ENCODE results near the gene MAP3K8. TPM values are rescaled to one million over a fixed set of nuclear protein-coding genes. Genes with fewer than 3 reads are reported as not detected.
A peak's percentile ranks its signal among the peaks of the same experiment; 100 is the strongest.

MAP3K8 gene
- total RNA-seq, 5 donors from 2014 or later (not counting 1 experiment from before 2014, with no cell fraction given): 3.5 to 27.4 (median 11.0) TPM

GRCh38 chr10:30491916-30492515 lies 58.0 kb downstream of the MAP3K8 start:
- Histone ChIP-seq H3K9me3 (no peaks in the 10 kb centered on the region), H3K4me1 (ENCODE audit: control insufficient read depth in 1 of 2, extremely low read depth in 1 of 2, insufficient read depth in 2 of 2, low read length in 2 of 2) (peaks cover 0 to 53% of the 10 kb centered on the region in 2 experiments), H3K27ac (ENCODE audit: low read length) (no peak overlapping the region), H3K36me3 (ENCODE audit: control insufficient read depth in 2 of 2, extremely low read depth in 1 of 2, insufficient read depth in 1 of 2, low read length in 1 of 2) (no peaks in the 10 kb centered on the region), H3K4me3 (ENCODE audit: control insufficient read depth in 1 of 2, extremely low read depth in 1 of 2, low read length in 1 of 2) (no peak overlapping the region), H3K27me3 (replicated peaks in 1 of 2; ENCODE audit: control insufficient read depth in 2 of 2, extremely low read depth in 1 of 2, insufficient read depth in 2 of 2, low read length in 1 of 2) (no peaks in the 10 kb centered on the region)
- DNase-seq (peak in 1 of 35 experiments; percentile 28), ATAC-seq (replicated peaks in 1 of 4) (peak in 1 of 4 experiments; percentile 16)
- 60% methylated on average over 1 of the region's 4 CpGs for WGBS (ENCODE audit: insufficient coverage)
- ChIA-PET CTCF (interaction anchor here (0.5 to 0.6 kb wide), 3 partner anchors 21 to 112 kb away, joined by 3 read pairs; no protein-coding TSS in a partner anchor), POLR2A (no interaction called here)
- no peaks in the 10 kb centered on the region for H3K9me3 Mint-ChIP-seq
- H3K4me1 Mint-ChIP-seq: peaks cover 37 to 81% (median 60%) of the 10 kb centered on the region in 3 donors
- H3K27me3 Mint-ChIP-seq: peaks cover 0 to 7% of the 10 kb centered on the region in 2 donors
- no peaks in the 10 kb centered on the region for H3K36me3 Mint-ChIP-seq
- H3K27ac Mint-ChIP-seq: peak overlapping the region in 1 of 2 donors; percentile 2
- no peak overlapping the region for H3K4me3 Mint-ChIP-seq

- Histone ChIP-seq H3K4me3 (ENCODE audit: control insufficient read depth in 1 of 2, extremely low read depth in 1 of 2, low read length in 1 of 2) (no peak overlapping the region), H3K4me1 (ENCODE audit: control insufficient read depth in 1 of 2, extremely low read depth in 1 of 2, insufficient read depth in 2 of 2, low read length in 2 of 2) (peaks cover 2 to 70% of the 10 kb centered on the region in 2 experiments), H3K27me3 (replicated peaks in 1 of 2; ENCODE audit: control insufficient read depth in 2 of 2, extremely low read depth in 1 of 2, insufficient read depth in 2 of 2, low read length in 1 of 2) (no peaks in the 10 kb centered on the region), H3K9me3 (no peaks in the 10 kb centered on the region), H3K36me3 (ENCODE audit: control insufficient read depth in 2 of 2, extremely low read depth in 1 of 2, insufficient read depth in 1 of 2, low read length in 1 of 2) (no peaks in the 10 kb centered on the region), H3K27ac (ENCODE audit: low read length) (no peak overlapping the region)
- POLR2A ChIA-PET: no interaction called here
- DNase-seq (peak in 8 of 35 experiments; percentile 2 to 51 (median 4)), ATAC-seq (replicated peaks in 1 of 4) (peak in 1 of 4 experiments; percentile 22)
- Mint-ChIP-seq H3K27ac (peak overlapping the region; percentile 11 to 66), H3K4me1 (peaks cover 53 to 88% (median 67%) of the 10 kb centered on the region in 3 donors), H3K36me3 (no peaks in the 10 kb centered on the region), H3K4me3 (peak overlapping the region in 1 of 3 donors; percentile 12), H3K27me3 (no peaks in the 10 kb centered on the region), H3K9me3 (no peaks in the 10 kb centered on the region)
- CTCF ChIA-PET: interaction anchor here (0.5 to 0.6 kb wide), 2 partner anchors 81 to 110 kb away, joined by 4 read pairs; no protein-coding TSS in a partner anchor
- 78% methylated on average over 9 of the region's 11 CpGs for WGBS (ENCODE audit: insufficient coverage)
Measured at GRCh38 chr10:30493609-30494530, 59.9 kb downstream of the MAP3K8 start.

GRCh38 chr10:30494558-30494957 lies 60.6 kb downstream of the MAP3K8 start:
- H3K27ac ChIP-seq (ENCODE audit: low read length): no peak overlapping the region
- ATAC-seq (replicated peaks in 1 of 4): no peak
- DNase-seq: no peak
- Mint-ChIP-seq H3K27ac (no peak overlapping the region), H3K27me3 (no peaks in the 10 kb centered on the region), H3K9me3 (no peaks in the 10 kb centered on the region), H3K4me1 (peaks cover 53 to 81% (median 67%) of the 10 kb centered on the region in 3 donors), H3K4me3 (no peak overlapping the region), H3K36me3 (no peaks in the 10 kb centered on the region)
- H3K27me3 ChIP-seq (replicated peaks in 1 of 2; ENCODE audit: control insufficient read depth in 2 of 2, extremely low read depth in 1 of 2, insufficient read depth in 2 of 2, low read length in 1 of 2): no peaks in the 10 kb centered on the region
- H3K4me3 ChIP-seq (ENCODE audit: control insufficient read depth in 1 of 2, extremely low read depth in 1 of 2, low read length in 1 of 2): no peak overlapping the region
- ChIA-PET POLR2A (no interaction called here), CTCF (no interaction called here)
- no peaks in the 10 kb centered on the region for H3K36me3 ChIP-seq (ENCODE audit: control insufficient read depth in 2 of 2, extremely low read depth in 1 of 2, insufficient read depth in 1 of 2, low read length in 1 of 2)
- no peaks in the 10 kb centered on the region for H3K9me3 ChIP-seq
- peaks cover 2 to 70% of the 10 kb centered on the region in 2 experiments for H3K4me1 ChIP-seq (ENCODE audit: control insufficient read depth in 1 of 2, extremely low read depth in 1 of 2, insufficient read depth in 2 of 2, low read length in 2 of 2)
- 74% methylated on average over 3 of the region's 4 CpGs for WGBS (ENCODE audit: insufficient coverage)

- Mint-ChIP-seq H3K4me1 (peaks cover 56 to 79% (median 66%) of the 10 kb centered on the region in 3 donors), H3K4me3 (no peak overlapping the region), H3K27me3 (no peaks in the 10 kb centered on the region), H3K36me3 (no peaks in the 10 kb centered on the region), H3K27ac (peak overlapping the region in 1 of 2 donors; percentile 9), H3K9me3 (no peaks in the 10 kb centered on the region)
- Histone ChIP-seq H3K36me3 (ENCODE audit: control insufficient read depth in 2 of 2, extremely low read depth in 1 of 2, insufficient read depth in 1 of 2, low read length in 1 of 2) (no peaks in the 10 kb centered on the region), H3K4me1 (ENCODE audit: control insufficient read depth in 1 of 2, extremely low read depth in 1 of 2, insufficient read depth in 2 of 2, low read length in 2 of 2) (peaks cover 2 to 66% of the 10 kb centered on the region in 2 experiments), H3K9me3 (no peaks in the 10 kb centered on the region), H3K4me3 (ENCODE audit: control insufficient read depth in 1 of 2, extremely low read depth in 1 of 2, low read length in 1 of 2) (no peak overlapping the region), H3K27ac (ENCODE audit: low read length) (no peak overlapping the region), H3K27me3 (replicated peaks in 1 of 2; ENCODE audit: control insufficient read depth in 2 of 2, extremely low read depth in 1 of 2, insufficient read depth in 2 of 2, low read length in 1 of 2) (no peaks in the 10 kb centered on the region)
- DNase-seq (no peak), ATAC-seq (replicated peaks in 1 of 4) (no peak)
- ChIA-PET POLR2A (no interaction called here), CTCF (no interaction called here)
- WGBS (ENCODE audit: insufficient coverage): no CpG with 5 or more reads among the region's 6 CpGs
Measured at GRCh38 chr10:30495687-30496086, 61.7 kb downstream of the MAP3K8 start.

GRCh38 chr10:30499816-30500215 lies 65.8 kb downstream of the MAP3K8 start:
- WGBS (ENCODE audit: insufficient coverage): 95% methylated on average over 1 of the region's 1 CpG
- POLR2A ChIA-PET: no interaction called here
- no peak for DNase-seq
- CTCF ChIA-PET: interaction anchor here (0.7 to 0.9 kb wide), 2 partner anchors 9 to 378 kb away, joined by 3 to 6 read pairs; no protein-coding TSS in a partner anchor
- Histone ChIP-seq H3K36me3 (ENCODE audit: control insufficient read depth in 2 of 2, extremely low read depth in 1 of 2, insufficient read depth in 1 of 2, low read length in 1 of 2) (no peaks in the 10 kb centered on the region), H3K4me1 (ENCODE audit: control insufficient read depth in 1 of 2, extremely low read depth in 1 of 2, insufficient read depth in 2 of 2, low read length in 2 of 2) (peaks cover 9 to 63% of the 10 kb centered on the region in 2 experiments), H3K27me3 (replicated peaks in 1 of 2; ENCODE audit: control insufficient read depth in 2 of 2, extremely low read depth in 1 of 2, insufficient read depth in 2 of 2, low read length in 1 of 2) (no peaks in the 10 kb centered on the region), H3K27ac (ENCODE audit: low read length) (no peak overlapping the region), H3K4me3 (ENCODE audit: control insufficient read depth in 1 of 2, extremely low read depth in 1 of 2, low read length in 1 of 2) (no peak overlapping the region), H3K9me3 (no peaks in the 10 kb centered on the region)
- Mint-ChIP-seq H3K27me3 (no peaks in the 10 kb centered on the region), H3K9me3 (no peaks in the 10 kb centered on the region), H3K4me3 (no peak overlapping the region), H3K27ac (no peak overlapping the region), H3K4me1 (peaks cover 50 to 68% (median 54%) of the 10 kb centered on the region in 3 donors), H3K36me3 (no peaks in the 10 kb centered on the region)
- no peak for ATAC-seq (replicated peaks in 1 of 4)

GRCh38 chr10:30500534-30500933 lies 66.5 kb downstream of the MAP3K8 start:
- Histone ChIP-seq H3K27me3 (replicated peaks in 1 of 2; ENCODE audit: control insufficient read depth in 2 of 2, extremely low read depth in 1 of 2, insufficient read depth in 2 of 2, low read length in 1 of 2) (no peaks in the 10 kb centered on the region), H3K4me3 (ENCODE audit: control insufficient read depth in 1 of 2, extremely low read depth in 1 of 2, low read length in 1 of 2) (no peak overlapping the region), H3K9me3 (no peaks in the 10 kb centered on the region), H3K36me3 (ENCODE audit: control insufficient read depth in 2 of 2, extremely low read depth in 1 of 2, insufficient read depth in 1 of 2, low read length in 1 of 2) (no peaks in the 10 kb centered on the region), H3K4me1 (ENCODE audit: control insufficient read depth in 1 of 2, extremely low read depth in 1 of 2, insufficient read depth in 2 of 2, low read length in 2 of 2) (peaks cover 9 to 65% of the 10 kb centered on the region in 2 experiments), H3K27ac (ENCODE audit: low read length) (no peak overlapping the region)
- no peak overlapping the region for H3K4me3 Mint-ChIP-seq
- no peaks in the 10 kb centered on the region for H3K27me3 Mint-ChIP-seq
- no peaks in the 10 kb centered on the region for H3K9me3 Mint-ChIP-seq
- ATAC-seq (replicated peaks in 1 of 4): no peak
- H3K27ac Mint-ChIP-seq: peak overlapping the region; percentile 14 to 64
- peaks cover 50 to 68% (median 54%) of the 10 kb centered on the region in 3 donors for H3K4me1 Mint-ChIP-seq
- DNase-seq: no peak
- ChIA-PET CTCF (interaction anchor here in 1 of 2 donors (0.5 kb wide), 1 partner anchor 1436 kb away, joined by 3 read pairs; no protein-coding TSS in a partner anchor), POLR2A (interaction anchor here in 1 of 2 donors (0.6 kb wide), 1 partner anchor 217 kb away, joined by 3 read pairs; no protein-coding TSS in a partner anchor)
- no CpG with 5 or more reads among the region's 2 CpGs for WGBS (ENCODE audit: insufficient coverage)
- no peaks in the 10 kb centered on the region for H3K36me3 Mint-ChIP-seq
